ENCODE results near the gene WDR90.

Gene WDR90

GRCh38 chr16:648781-649589 lies at the start of gene WDR90:
TSS of gene WDR90 (plus strand) at chr16:649365. CDS start at chr16:649417, 52 bp downstream.
- DNase-seq (ENCODE audit: extremely low read depth in 1 of 2, low read depth in 1 of 2): peak; percentile 82 to 92

- no peak for DNase-seq (ENCODE audit: extremely low read depth in 1 of 2, low read depth in 1 of 2)
These were observed 48.4 kb upstream of the WDR90 start for GRCh38 chr16:600781-601180.

- no peak for DNase-seq (ENCODE audit: extremely low read depth in 1 of 2, low read depth in 1 of 2)
These were observed 45.2 kb upstream of the WDR90 start for GRCh38 chr16:603933-604332.

- no peak for DNase-seq (ENCODE audit: extremely low read depth in 1 of 2, low read depth in 1 of 2)
These were observed 42.4 kb upstream of the WDR90 start for GRCh38 chr16:606656-607307.

- DNase-seq (ENCODE audit: extremely low read depth in 1 of 2, low read depth in 1 of 2): peak in 1 of 2 donors; percentile 49
These were observed 41.1 kb upstream of the WDR90 start for GRCh38 chr16:608019-608418.

- DNase-seq (ENCODE audit: extremely low read depth in 1 of 2, low read depth in 1 of 2): no peak
These were observed 39.8 kb upstream of the WDR90 start for GRCh38 chr16:609316-609715.

GRCh38 chr16:609984-610383 lies 39.2 kb upstream of the WDR90 start:
- no peak for DNase-seq (ENCODE audit: extremely low read depth in 1 of 2, low read depth in 1 of 2)

GRCh38 chr16:610513-611381 lies 38.4 kb upstream of the WDR90 start:
- DNase-seq (ENCODE audit: extremely low read depth in 1 of 2, low read depth in 1 of 2): peak; percentile 37 to 39

- DNase-seq (ENCODE audit: extremely low read depth in 1 of 2, low read depth in 1 of 2): no peak
These were observed 34.0 kb upstream of the WDR90 start for GRCh38 chr16:615122-615521.

GRCh38 chr16:616733-617586 lies 32.2 kb upstream of the WDR90 start:
- no peak for DNase-seq (ENCODE audit: extremely low read depth in 1 of 2, low read depth in 1 of 2)

GRCh38 chr16:617855-618254 lies 31.3 kb upstream of the WDR90 start:
- no peak for DNase-seq (ENCODE audit: extremely low read depth in 1 of 2, low read depth in 1 of 2)

- DNase-seq (ENCODE audit: extremely low read depth in 1 of 2, low read depth in 1 of 2): no peak
These were observed 29.6 kb upstream of the WDR90 start for GRCh38 chr16:619476-620100.

- no peak for DNase-seq (ENCODE audit: extremely low read depth in 1 of 2, low read depth in 1 of 2)
These were observed 28.3 kb upstream of the WDR90 start for GRCh38 chr16:620700-621525.

GRCh38 chr16:621526-622105 lies 27.5 kb upstream of the WDR90 start:
- DNase-seq (ENCODE audit: extremely low read depth in 1 of 2, low read depth in 1 of 2): no peak

- no peak for DNase-seq (ENCODE audit: extremely low read depth in 1 of 2, low read depth in 1 of 2)
These were observed 26.3 kb upstream of the WDR90 start for GRCh38 chr16:622920-623280.

GRCh38 chr16:624526-625070 lies 24.6 kb upstream of the WDR90 start:
- no peak for DNase-seq (ENCODE audit: extremely low read depth in 1 of 2, low read depth in 1 of 2)

GRCh38 chr16:625117-625976 lies 23.8 kb upstream of the WDR90 start:
- no peak for DNase-seq (ENCODE audit: extremely low read depth in 1 of 2, low read depth in 1 of 2)

All from stimulated activated CD8-positive, alpha-beta memory T cell treated with anti-CD3 and anti-CD28 coated beads, Interleukin-7, amount 100 ng/mL, for 48 hours (primary cell).